ENCODE measurements around the gene TMEM170A.
"Not testable (repeated sequence)": the region's sequence is repeated elsewhere in the genome, so short reads cannot be mapped to it uniquely, and the experiment has no call there.

Gene TMEM170A

GRCh38 chr16:75464122-75464918 is at the start of gene TMEM170A:
Gene TMEM170A (minus strand): TSS chr16:75464689. CDS start chr16:75464600, 89 bp downstream.
- Mint-ChIP-seq H3K27me3 (ENCODE audit: low read depth) (no peaks in the 10 kb centered on the region), H3K36me3 (ENCODE audit: low read depth) (peaks cover 13% of the 10 kb centered on the region), H3K4me1 (ENCODE audit: low read depth) (peaks cover 29% of the 10 kb centered on the region), H3K27ac (peak within 1 kb of the TSS; percentile 93), H3K9me3 (no peaks in the 10 kb centered on the region), H3K4me3 (peak within 1 kb of the TSS; percentile 93)

- H3K4me3 Mint-ChIP-seq: no peak overlapping the region
- peaks cover 17% of the 10 kb centered on the region for H3K27me3 Mint-ChIP-seq (ENCODE audit: low read depth)
These were observed 42.1 kb upstream of the TMEM170A start for GRCh38 chr16:75506574-75506973.

GRCh38 chr16:75506107-75506506 is 41.6 kb upstream of the TMEM170A start:
- Mint-ChIP-seq H3K36me3 (ENCODE audit: low read depth) (no peaks in the 10 kb centered on the region), H3K27me3 (ENCODE audit: low read depth) (peaks cover 17% of the 10 kb centered on the region), H3K4me1 (ENCODE audit: low read depth) (no peaks in the 10 kb centered on the region), H3K4me3 (no peak overlapping the region), H3K9me3 (no peaks in the 10 kb centered on the region), H3K27ac (no peak overlapping the region)

More at GRCh38 chr16:75506574-75506973, 42.1 kb upstream of the TMEM170A start:
- H3K36me3 Mint-ChIP-seq (ENCODE audit: low read depth): no peaks in the 10 kb centered on the region
- no peaks in the 10 kb centered on the region for H3K4me1 Mint-ChIP-seq (ENCODE audit: low read depth)
- H3K9me3 Mint-ChIP-seq: no peaks in the 10 kb centered on the region
- no peak overlapping the region for H3K27ac Mint-ChIP-seq

GRCh38 chr16:75503801-75504200 is 39.3 kb upstream of the TMEM170A start:
- Mint-ChIP-seq H3K4me3 (no peak overlapping the region), H3K36me3 (ENCODE audit: low read depth) (no peaks in the 10 kb centered on the region), H3K4me1 (ENCODE audit: low read depth) (no peaks in the 10 kb centered on the region), H3K9me3 (no peaks in the 10 kb centered on the region), H3K27ac (no peak overlapping the region), H3K27me3 (ENCODE audit: low read depth) (peaks cover 24% of the 10 kb centered on the region)

- Mint-ChIP-seq H3K4me3 (no peak overlapping the region), H3K27ac (no peak overlapping the region), H3K4me1 (ENCODE audit: low read depth) (no peaks in the 10 kb centered on the region), H3K9me3 (no peaks in the 10 kb centered on the region), H3K27me3 (ENCODE audit: low read depth) (peaks cover 17% of the 10 kb centered on the region), H3K36me3 (ENCODE audit: low read depth) (no peaks in the 10 kb centered on the region)
These were observed 38.6 kb upstream of the TMEM170A start for GRCh38 chr16:75502916-75503605.

- H3K4me3 Mint-ChIP-seq, H3K27ac Mint-ChIP-seq, H3K9me3 Mint-ChIP-seq: not testable (repeated sequence)
These were observed 37.3 kb upstream of the TMEM170A start for GRCh38 chr16:75501820-75502219.

GRCh38 chr16:75501359-75501758 is 36.9 kb upstream of the TMEM170A start:
- H3K36me3 Mint-ChIP-seq (ENCODE audit: low read depth): no peaks in the 10 kb centered on the region
- H3K4me3 Mint-ChIP-seq: no peak overlapping the region
- no peaks in the 10 kb centered on the region for H3K4me1 Mint-ChIP-seq (ENCODE audit: low read depth)
- H3K9me3 Mint-ChIP-seq: no peaks in the 10 kb centered on the region
- peaks cover 24% of the 10 kb centered on the region for H3K27me3 Mint-ChIP-seq (ENCODE audit: low read depth)
- H3K27ac Mint-ChIP-seq: no peak overlapping the region

More at GRCh38 chr16:75501820-75502219, 37.3 kb upstream of the TMEM170A start:
- H3K27me3 Mint-ChIP-seq (ENCODE audit: low read depth): peaks cover 28% of the 10 kb centered on the region
- not testable (repeated sequence) for H3K4me1 Mint-ChIP-seq (ENCODE audit: low read depth); H3K36me3 Mint-ChIP-seq (ENCODE audit: low read depth)

GRCh38 chr16:75498605-75499322 is 34.3 kb upstream of the TMEM170A start:
- not testable (repeated sequence) for H3K27ac Mint-ChIP-seq; H3K9me3 Mint-ChIP-seq; H3K4me3 Mint-ChIP-seq; H3K36me3 Mint-ChIP-seq (ENCODE audit: low read depth); H3K4me1 Mint-ChIP-seq (ENCODE audit: low read depth)
- H3K27me3 Mint-ChIP-seq (ENCODE audit: low read depth): peaks cover 36% of the 10 kb centered on the region

GRCh38 chr16:75497558-75497957 is 33.1 kb upstream of the TMEM170A start:
- no peak overlapping the region for H3K4me3 Mint-ChIP-seq
- peaks cover 40% of the 10 kb centered on the region for H3K27me3 Mint-ChIP-seq (ENCODE audit: low read depth)
- peaks cover 2% of the 10 kb centered on the region for H3K4me1 Mint-ChIP-seq (ENCODE audit: low read depth)
- H3K27ac Mint-ChIP-seq: no peak overlapping the region
- no peaks in the 10 kb centered on the region for H3K36me3 Mint-ChIP-seq (ENCODE audit: low read depth)
- no peaks in the 10 kb centered on the region for H3K9me3 Mint-ChIP-seq

- H3K4me1 Mint-ChIP-seq (ENCODE audit: low read depth): peaks cover 2% of the 10 kb centered on the region
- no peak within 1 kb of the TSS for H3K27ac Mint-ChIP-seq
These were observed 30.7 kb upstream of the TMEM170A start, which contains the start of gene CHST6 for GRCh38 chr16:75495076-75495674. Gene CHST6 (minus strand): TSS chr16:75495441. CDS start chr16:75479828, 15,613 bp downstream.

GRCh38 chr16:75494661-75495075 is 30.2 kb upstream of the TMEM170A start:
- Mint-ChIP-seq H3K4me3 (peak overlapping the region; percentile 10), H3K27ac (no peak overlapping the region), H3K9me3 (no peaks in the 10 kb centered on the region), H3K36me3 (ENCODE audit: low read depth) (no peaks in the 10 kb centered on the region), H3K27me3 (ENCODE audit: low read depth) (peaks cover 35% of the 10 kb centered on the region), H3K4me1 (ENCODE audit: low read depth) (peaks cover 2% of the 10 kb centered on the region)

More at GRCh38 chr16:75495076-75495674, 30.7 kb upstream of the TMEM170A start, which contains the start of gene CHST6:
- peaks cover 39% of the 10 kb centered on the region for H3K27me3 Mint-ChIP-seq (ENCODE audit: low read depth)
- H3K36me3 Mint-ChIP-seq (ENCODE audit: low read depth): no peaks in the 10 kb centered on the region
- H3K9me3 Mint-ChIP-seq: no peaks in the 10 kb centered on the region
- H3K4me3 Mint-ChIP-seq: peak within 1 kb of the TSS; percentile 10

- Mint-ChIP-seq H3K27me3 (ENCODE audit: low read depth) (peaks cover 33% of the 10 kb centered on the region), H3K4me1 (ENCODE audit: low read depth) (peaks cover 2% of the 10 kb centered on the region), H3K9me3 (no peaks in the 10 kb centered on the region), H3K27ac (no peak overlapping the region), H3K4me3 (peak overlapping the region; percentile 10), H3K36me3 (ENCODE audit: low read depth) (no peaks in the 10 kb centered on the region)
These were observed 29.7 kb upstream of the TMEM170A start for GRCh38 chr16:75494184-75494583.

GRCh38 chr16:75491876-75492275 is 27.4 kb upstream of the TMEM170A start:
- H3K4me1 Mint-ChIP-seq (ENCODE audit: low read depth): peaks cover 2% of the 10 kb centered on the region
- H3K36me3 Mint-ChIP-seq (ENCODE audit: low read depth): no peaks in the 10 kb centered on the region
- no peak overlapping the region for H3K27ac Mint-ChIP-seq
- H3K27me3 Mint-ChIP-seq (ENCODE audit: low read depth): peaks cover 20% of the 10 kb centered on the region
- no peaks in the 10 kb centered on the region for H3K9me3 Mint-ChIP-seq
- no peak overlapping the region for H3K4me3 Mint-ChIP-seq

- H3K27ac Mint-ChIP-seq: no peak overlapping the region
- H3K4me3 Mint-ChIP-seq: no peak overlapping the region
- H3K9me3 Mint-ChIP-seq: no peaks in the 10 kb centered on the region
- no peaks in the 10 kb centered on the region for H3K27me3 Mint-ChIP-seq (ENCODE audit: low read depth)
- no peaks in the 10 kb centered on the region for H3K36me3 Mint-ChIP-seq (ENCODE audit: low read depth)
- no peaks in the 10 kb centered on the region for H3K4me1 Mint-ChIP-seq (ENCODE audit: low read depth)
These were observed 23.8 kb upstream of the TMEM170A start for GRCh38 chr16:75488322-75488721.
